Endothelial cell of umbilical vein (primary cell): Measurements from ENCODE around the gene ENTR1. TPM values are rescaled to one million over a fixed set of nuclear protein-coding genes. Genes with fewer than 3 reads are reported as not detected.

Source experiments
- BruUV-seq: library from RNA; stranded (reverse); fragments of 400-500 nt; replicated peaks from 2 replicates; lab custom pipeline; 2021; lab: Mats Ljungman, UMichigan
- CTCF ChIA-PET: fragments of 300-600, 350-600 bp; sonication (Branson Sonifier 250); formaldehyde crosslinking; loops from one replicate; lab custom pipeline; 2021; ENCODE audit warnings: antibody characterized with exemption, inconsistent platforms; lab: Charles Lee
- POLR2A ChIA-PET: fragments of 300-600, 350-600 bp; sonication (Branson Sonifier 250); formaldehyde crosslinking; loops from one replicate; lab custom pipeline; 2021; ENCODE audit warnings: antibody characterized with exemption, inconsistent platforms; lab: Charles Lee
- DNase-seq: peaks from one replicate; pipeline ENCODE4 v3.0.0-alpha.2; 2011; ENCODE audit warnings: low read depth, low spot score
- FAIRE-seq: peaks from 2 replicates; lab custom pipeline; 2011; peaks lifted over from hg19 to GRCh38; lab: Jason Lieb, UNC
- H2AFZ ChIP-seq: 2 replicates; pipeline ENCODE4 v1.6.0; 2012; ENCODE audit warnings: low read depth, low read length, control low read depth, inconsistent platforms
- H3K27ac ChIP-seq: 2 replicates; pipeline ENCODE4 v1.5.1; 2011; ENCODE audit warnings: low read depth, mild to moderate bottlenecking, control low read depth, low read length, moderate library complexity; ENCODE audit not compliant: insufficient read depth
- H3K27me3 ChIP-seq, 2 experiments: 2 replicates each; pipeline versions ENCODE4 v1.6.0 to v1.6.1; 2011; ENCODE audit warnings: low read length in 2 of 2, mixed read lengths in 1 of 2; ENCODE audit not compliant: control insufficient read depth in 2 of 2, insufficient read depth in 2 of 2
- H3K36me3 ChIP-seq, 2 experiments: 2 replicates in 1 of 2; 3 replicates in 1 of 2; pipeline ENCODE4 v1.5.1; 2011; ENCODE audit warnings: low read length in 2 of 2, mild to moderate bottlenecking in 1 of 2, moderate library complexity in 1 of 2; ENCODE audit not compliant: control insufficient read depth in 2 of 2, insufficient read depth in 2 of 2; ENCODE audit errors: extremely low read depth in 1 of 2
- H3K4me1 ChIP-seq: 3 replicates; pipeline ENCODE4 v1.5.1; 2011; ENCODE audit warnings: mild to moderate bottlenecking, low read length; ENCODE audit not compliant: control insufficient read depth, insufficient read depth; ENCODE audit errors: extremely low read depth
- H3K4me2 ChIP-seq: 2 replicates; pipeline ENCODE4 v1.6.1; 2011; ENCODE audit warnings: low read length, control low read depth, mixed read lengths; ENCODE audit not compliant: insufficient read depth
- H3K4me3 ChIP-seq, 3 experiments: fragments of 200-600 bp in 1 of 3; sonication (generic), shearing (Covaris generic) in 1 of 3; replicated peaks in 1 of 3; 2 replicates each; pipeline ENCODE4 v1.5.1; 2011 to 2016; ENCODE audit warnings: control low read depth in 3 of 3, low read length in 3 of 3, mild to moderate bottlenecking in 2 of 3, inconsistent platforms in 1 of 3, low read depth in 1 of 3, moderate library complexity in 1 of 3; ENCODE audit not compliant: insufficient read depth in 1 of 3
- H3K79me2 ChIP-seq: 2 replicates; pipeline ENCODE4 v1.6.0; 2012; ENCODE audit warnings: low read length, inconsistent platforms; ENCODE audit not compliant: control insufficient read depth, insufficient read depth
- H3K9ac ChIP-seq: replicated peaks from 2 replicates; pipeline ENCODE3; 2011; ENCODE audit warnings: low read length, control low read depth; ENCODE audit not compliant: insufficient read depth; ENCODE audit errors: extremely low read depth
- H3K9me1 ChIP-seq: replicated peaks from 3 replicates; pipeline ENCODE4 v1.6.0; 2011; ENCODE audit warnings: mild to moderate bottlenecking, low read length; ENCODE audit not compliant: control insufficient read depth, insufficient read depth; ENCODE audit errors: extremely low read depth
- H3K9me3 ChIP-seq: replicated peaks from 2 replicates; pipeline ENCODE4 v1.5.1; 2012; ENCODE audit warnings: low read length, inconsistent platforms; ENCODE audit not compliant: control insufficient read depth, insufficient read depth
- H4K20me1 ChIP-seq: replicated peaks from 2 replicates; pipeline ENCODE3; 2011; ENCODE audit warnings: mild to moderate bottlenecking, low read length; ENCODE audit not compliant: control insufficient read depth, insufficient read depth; ENCODE audit errors: extremely low read depth
- EZH2 ChIP-seq: IDR thresholded peaks from 2 replicates; pipeline ENCODE4 v1.6.1; 2012; ENCODE audit warnings: borderline replicate concordance, low read depth, mild to moderate bottlenecking, moderate library complexity, low read length, inconsistent platforms; ENCODE audit not compliant: severe bottlenecking
- FOS ChIP-seq: IDR thresholded peaks from 2 replicates; pipeline ENCODE4 v1.6.1; 2011; ENCODE audit warnings: mild to moderate bottlenecking, low read length, moderate library complexity, borderline replicate concordance; ENCODE audit not compliant: insufficient read depth
- GATA2 ChIP-seq: IDR thresholded peaks from 2 replicates; pipeline ENCODE4 v1.7.0; 2011; ENCODE audit warnings: low read depth, mild to moderate bottlenecking, moderate library complexity, mixed read lengths, low read length; ENCODE audit not compliant: insufficient read length, insufficient read depth
- JUN ChIP-seq: IDR thresholded peaks from 2 replicates; pipeline ENCODE4 v1.6.1; 2011; ENCODE audit warnings: borderline replicate concordance, low read depth; ENCODE audit not compliant: insufficient read length, insufficient read depth
- MYC ChIP-seq: IDR thresholded peaks from one replicate; pipeline ENCODE4 v1.6.1; 2011; ENCODE audit warnings: mild to moderate bottlenecking, low read depth, low read length
- POLR2A ChIP-seq: IDR thresholded peaks from 2 replicates; pipeline ENCODE4 v1.6.1; 2012; ENCODE audit warnings: low read depth, mild to moderate bottlenecking, control low read depth, low read length
- POLR2AphosphoS5 ChIP-seq: IDR thresholded peaks from 2 replicates; pipeline ENCODE4 v1.6.1; 2012; ENCODE audit warnings: low read depth, mild to moderate bottlenecking, control low read depth, low read length, moderate library complexity; ENCODE audit not compliant: insufficient read depth
- dilution Hi-C: fragments of 300-500 bp; cut with MboI; formaldehyde crosslinking; loops from one replicate; pipeline ENCODE4 v1.15.0; 2019; ENCODE audit warnings: low sequenced_read_pairs; ENCODE audit not compliant: extremely low pct_ligation_motif_present
- intact Hi-C: fragments of 100-400 bp; cut with micrococcal nuclease; formaldehyde crosslinking; loops from one replicate; pipeline ENCODE4 v1.10.0; 2022
- polyA plus RNA-seq, 4 experiments: library from polyadenylated mRNA; depleted of rRNA in 3 of 4; stranded (reverse) in 3 of 4; unstranded in 1 of 4; fragments of >200 nt; gene quantifications; 2 replicates each; pipeline versions ENCODE4 v1.2.1 to v1.2.3, GENCODE V29; 2011 to 2012; ENCODE audit warnings: missing spikeins in 1 of 4
- total RNA-seq: library from RNA; stranded (reverse); gene quantifications from 2 replicates; pipeline ENCODE4 v1.2.3, GENCODE V29; 2021
- TF ChIP-seq, protein P1 (sequence below), 2 donors: IDR thresholded peaks; 1 replicate in 1 of 2; 2 replicates in 1 of 2; pipeline ENCODE4 v1.5.1; 2011; ENCODE audit warnings: low read length in 2 of 2, mild to moderate bottlenecking in 2 of 2, moderate library complexity in 2 of 2, control low read depth in 1 of 2, inconsistent platforms in 1 of 2, low read depth in 1 of 2; ENCODE audit not compliant: insufficient read depth in 1 of 2; ENCODE audit errors: extremely low read depth in 1 of 2
- TF ChIP-seq, protein P2 (sequence below): IDR thresholded peaks from 2 replicates; pipeline ENCODE4 v1.6.1; 2011; ENCODE audit not compliant: insufficient read depth, insufficient read length

The ENTR1 gene
- total and polyA plus RNA-seq, 2 donors (not counting 3 experiments of a cell fraction or from before 2014, with no cell fraction given): 36.0 to 61.6 TPM

DNA sequence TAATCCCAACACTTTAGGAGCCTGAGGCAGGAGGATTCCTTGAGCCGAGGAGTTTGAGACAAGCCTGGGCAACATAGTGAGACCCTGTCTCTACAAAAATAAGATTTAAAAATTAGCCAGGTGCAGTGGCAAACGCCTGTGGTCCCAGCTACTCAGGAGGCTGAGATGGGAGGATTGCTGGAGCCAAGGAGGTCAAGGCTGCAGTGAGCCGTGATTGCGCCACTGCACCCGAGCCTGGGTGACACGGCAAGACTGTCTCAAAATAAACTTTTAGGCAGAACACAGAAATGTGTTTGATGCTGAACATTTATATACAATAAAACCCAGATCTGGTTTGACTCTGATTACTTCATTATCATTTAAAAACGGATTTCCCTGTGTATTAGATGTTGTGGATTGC, 4.9 kb downstream of the ENTR1 start:
- H3K79me2 ChIP-seq: peaks cover 16% of the 10 kb centered on the region
- ChIA-PET POLR2A (no interaction called here), CTCF (no interaction called here)
- H3K9me3 ChIP-seq: no peaks in the 10 kb centered on the region
- H2AFZ ChIP-seq: no peak overlapping the region
- H4K20me1 ChIP-seq: no peaks in the 10 kb centered on the region
- no peak overlapping the region for H3K27ac ChIP-seq
- H3K4me2 ChIP-seq: no peak overlapping the region
- H3K9me1 ChIP-seq: no peaks in the 10 kb centered on the region
- H3K4me3 ChIP-seq: no peak overlapping the region
- dilution Hi-C loops: no loop called here
- peaks cover 0 to 19% of the 10 kb centered on the region in 2 experiments for H3K36me3 ChIP-seq
- TF ChIP-seq GATA2 (no peak), MYC (no peak), POLR2A (no peak), POLR2AphosphoS5 (no peak), EZH2 (no peak), JUN (no peak)
- TF ChIP-seq, protein P1, sequence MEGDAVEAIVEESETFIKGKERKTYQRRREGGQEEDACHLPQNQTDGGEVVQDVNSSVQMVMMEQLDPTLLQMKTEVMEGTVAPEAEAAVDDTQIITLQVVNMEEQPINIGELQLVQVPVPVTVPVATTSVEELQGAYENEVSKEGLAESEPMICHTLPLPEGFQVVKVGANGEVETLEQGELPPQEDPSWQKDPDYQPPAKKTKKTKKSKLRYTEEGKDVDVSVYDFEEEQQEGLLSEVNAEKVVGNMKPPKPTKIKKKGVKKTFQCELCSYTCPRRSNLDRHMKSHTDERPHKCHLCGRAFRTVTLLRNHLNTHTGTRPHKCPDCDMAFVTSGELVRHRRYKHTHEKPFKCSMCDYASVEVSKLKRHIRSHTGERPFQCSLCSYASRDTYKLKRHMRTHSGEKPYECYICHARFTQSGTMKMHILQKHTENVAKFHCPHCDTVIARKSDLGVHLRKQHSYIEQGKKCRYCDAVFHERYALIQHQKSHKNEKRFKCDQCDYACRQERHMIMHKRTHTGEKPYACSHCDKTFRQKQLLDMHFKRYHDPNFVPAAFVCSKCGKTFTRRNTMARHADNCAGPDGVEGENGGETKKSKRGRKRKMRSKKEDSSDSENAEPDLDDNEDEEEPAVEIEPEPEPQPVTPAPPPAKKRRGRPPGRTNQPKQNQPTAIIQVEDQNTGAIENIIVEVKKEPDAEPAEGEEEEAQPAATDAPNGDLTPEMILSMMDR (IDR thresholded peaks at IDR 0.05; ENCODE audit: extremely low read depth in 1 of 2, insufficient read depth in 1 of 2, low read depth in 1 of 2, low read length in 2 of 2): no peak
- no peak for FAIRE-seq
- H3K9ac ChIP-seq: no peak overlapping the region
- H3K4me1 ChIP-seq: peaks cover 10% of the 10 kb centered on the region
- no peaks in the 10 kb centered on the region for H3K27me3 ChIP-seq
- no TSS peak for BruUV-seq
- intact Hi-C loops: no loop called here
- DNase-seq: no peak

- H4K20me1 ChIP-seq: no peaks in the 10 kb centered on the region
- no peaks in the 10 kb centered on the region for H3K27me3 ChIP-seq
- H3K4me3 ChIP-seq: no peak overlapping the region
- ChIA-PET POLR2A (no interaction called here), CTCF (no interaction called here)
- FAIRE-seq (no peak), DNase-seq (no peak)
- no peaks in the 10 kb centered on the region for H3K9me1 ChIP-seq
- no TSS peak for BruUV-seq
- dilution Hi-C loops: no loop called here
- H3K4me1 ChIP-seq: peaks cover 13% of the 10 kb centered on the region
- TF ChIP-seq JUN (no peak), EZH2 (no peak), POLR2AphosphoS5 (no peak), MYC (no peak), POLR2A (no peak), GATA2 (no peak), FOS (no peak)
- TF ChIP-seq, protein P2, sequence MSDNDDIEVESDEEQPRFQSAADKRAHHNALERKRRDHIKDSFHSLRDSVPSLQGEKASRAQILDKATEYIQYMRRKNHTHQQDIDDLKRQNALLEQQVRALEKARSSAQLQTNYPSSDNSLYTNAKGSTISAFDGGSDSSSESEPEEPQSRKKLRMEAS: no peak
- TF ChIP-seq, protein P1 (IDR thresholded peaks at IDR 0.05; ENCODE audit: extremely low read depth in 1 of 2, insufficient read depth in 1 of 2, low read depth in 1 of 2, low read length in 2 of 2): no peak
- no peak overlapping the region for H2AFZ ChIP-seq
- no peak overlapping the region for H3K27ac ChIP-seq
- H3K4me2 ChIP-seq: no peak overlapping the region
- intact Hi-C loops: no loop called here
- H3K9ac ChIP-seq: no peak overlapping the region
- no peaks in the 10 kb centered on the region for H3K9me3 ChIP-seq
- H3K36me3 ChIP-seq: peaks cover 0 to 19% of the 10 kb centered on the region in 2 experiments
- peaks cover 14% of the 10 kb centered on the region for H3K79me2 ChIP-seq
Measured at GRCh38 chr9:136404801-136405136, 5.6 kb downstream of the ENTR1 start.
